Measurements from ENCODE around the gene SPG7.

Gene SPG7

DNA sequence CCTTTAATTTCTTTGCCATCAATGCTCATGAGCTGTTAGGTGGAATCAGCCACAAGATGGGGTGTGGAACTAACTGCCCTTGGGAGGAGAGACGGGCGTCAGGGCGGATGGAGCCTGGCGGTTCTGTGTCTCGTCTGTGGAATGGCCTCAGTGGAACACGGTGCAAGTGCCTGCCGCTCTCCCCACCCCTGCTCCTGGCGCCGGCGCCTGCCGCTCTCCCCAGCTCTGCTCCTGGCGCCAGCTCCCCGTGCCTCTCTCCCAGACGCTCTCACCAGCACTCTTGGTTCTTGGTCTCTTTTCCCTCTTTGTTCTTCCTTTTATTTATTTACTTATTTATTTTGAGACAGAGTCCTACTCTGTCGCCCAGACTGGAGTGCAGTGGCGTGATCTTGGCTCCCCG lies 39.1 kb downstream of the SPG7 start:
- DNase-seq (ENCODE audit: low read depth, low spot score), result no peak

DNA sequence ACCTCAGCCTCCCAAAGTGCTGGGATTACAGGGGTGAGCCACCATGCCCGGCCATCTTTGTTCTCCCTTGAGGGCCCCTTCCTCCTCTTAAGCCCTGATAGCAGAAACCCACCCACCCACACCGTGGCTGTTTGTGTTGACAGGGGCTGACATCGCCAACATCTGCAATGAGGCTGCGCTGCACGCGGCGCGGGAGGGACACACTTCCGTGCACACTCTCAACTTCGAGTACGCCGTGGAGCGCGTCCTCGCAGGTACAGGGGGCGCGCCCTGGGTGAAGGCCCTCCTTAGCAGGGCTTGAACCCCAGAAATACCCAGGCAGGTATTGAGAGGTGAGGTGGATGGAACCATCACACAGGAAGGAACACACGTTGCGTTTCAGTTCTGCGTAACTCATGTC lies 39.7 kb downstream of the SPG7 start:
- DNase-seq (ENCODE audit: low read depth, low spot score), result no peak

DNA sequence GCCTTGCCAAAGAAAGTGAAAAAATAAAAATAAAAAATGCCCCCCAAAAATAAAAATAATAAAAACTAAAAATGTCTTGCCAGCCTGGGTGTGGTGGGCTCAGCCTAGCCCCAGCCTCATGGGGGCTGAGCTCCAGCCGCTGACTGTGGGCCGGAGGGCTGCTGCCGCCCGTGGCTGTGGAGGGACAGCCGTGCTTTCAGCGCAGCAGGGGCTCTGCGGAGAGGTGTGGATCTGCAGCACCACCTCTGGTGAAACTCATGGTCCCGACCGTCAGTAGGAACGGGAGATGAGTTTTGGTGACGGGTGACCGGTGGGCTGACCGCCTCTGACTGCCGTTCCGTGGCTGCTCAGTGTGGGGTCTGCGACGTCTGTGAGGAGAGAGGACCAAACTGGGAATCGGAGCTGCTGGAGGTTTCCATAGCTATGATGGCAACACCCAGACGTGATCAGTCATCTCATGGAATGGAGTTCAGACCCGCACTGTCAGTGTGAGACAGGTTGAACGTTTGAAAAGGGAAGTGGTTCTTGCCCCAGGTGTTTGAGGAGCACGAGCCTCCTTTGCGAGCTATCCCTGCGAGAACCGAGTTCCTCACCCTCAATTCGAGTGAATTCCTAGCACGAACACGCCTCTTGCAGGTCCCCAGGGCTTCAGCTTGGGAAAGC lies 40.3 kb downstream of the SPG7 start:
- no peak for DNase-seq (ENCODE audit: low read depth, low spot score)

DNA sequence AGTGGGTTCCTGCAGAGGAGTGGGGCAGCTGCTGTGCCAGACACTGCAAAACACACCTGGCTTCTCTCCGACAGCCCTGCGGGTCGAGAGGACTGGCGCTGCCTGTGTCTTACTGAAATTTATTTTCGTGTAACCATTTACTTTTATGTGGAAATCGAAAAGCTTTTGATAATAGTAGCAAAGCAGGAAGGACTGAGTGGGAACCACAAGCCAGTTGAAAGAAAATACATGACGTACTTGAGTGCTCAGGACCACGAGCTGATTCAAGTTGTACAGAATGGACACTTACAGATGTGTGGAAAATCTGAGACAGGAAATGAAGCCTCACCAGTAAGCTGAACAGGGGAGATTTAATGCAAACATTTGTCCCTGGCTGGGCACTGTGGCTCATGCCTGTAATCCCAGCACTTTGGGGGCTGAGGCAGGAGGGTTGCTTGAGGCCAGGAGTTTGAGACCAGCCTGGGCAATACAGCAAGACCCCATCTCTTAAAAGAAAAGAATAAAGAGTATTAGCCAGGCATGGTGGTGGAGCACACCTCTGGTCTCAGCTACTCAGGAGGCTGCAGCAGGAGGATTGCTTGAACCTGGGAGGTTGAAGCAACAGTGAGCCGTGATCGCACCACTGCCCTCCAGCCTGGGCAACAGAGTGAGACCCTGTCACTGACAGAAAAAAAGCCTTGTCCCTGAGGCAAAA lies 41.0 kb downstream of the SPG7 start:
- DNase-seq (ENCODE audit: low read depth, low spot score), result no peak

DNA sequence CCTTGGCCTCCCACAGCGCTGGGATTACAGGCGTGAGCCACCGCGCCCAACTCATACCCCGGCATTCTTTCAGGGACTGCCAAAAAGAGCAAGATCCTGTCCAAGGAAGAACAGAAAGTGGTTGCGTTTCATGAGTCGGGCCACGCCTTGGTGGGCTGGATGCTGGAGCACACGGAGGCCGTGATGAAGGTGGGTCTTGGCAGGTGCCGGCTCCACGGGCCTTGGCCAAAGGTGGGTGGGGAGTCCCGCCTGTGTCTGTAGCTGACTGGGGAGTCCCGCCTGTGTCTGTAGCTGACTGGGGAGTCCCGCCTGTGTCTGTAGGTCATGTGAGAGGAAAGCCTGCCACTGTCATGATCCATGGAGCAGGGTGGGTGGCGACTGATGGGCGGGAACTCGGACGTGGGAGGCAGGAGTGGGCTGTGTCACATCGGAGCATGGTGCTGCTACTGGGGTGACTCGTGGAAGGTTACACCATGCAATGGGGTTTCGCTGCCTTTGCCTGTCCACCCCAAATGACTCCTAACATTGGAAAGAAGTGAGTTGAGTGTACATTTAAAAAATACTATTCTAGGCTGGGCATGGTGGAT lies 42.3 kb downstream of the SPG7 start:
- no peak for DNase-seq (ENCODE audit: low read depth, low spot score)

DNA sequence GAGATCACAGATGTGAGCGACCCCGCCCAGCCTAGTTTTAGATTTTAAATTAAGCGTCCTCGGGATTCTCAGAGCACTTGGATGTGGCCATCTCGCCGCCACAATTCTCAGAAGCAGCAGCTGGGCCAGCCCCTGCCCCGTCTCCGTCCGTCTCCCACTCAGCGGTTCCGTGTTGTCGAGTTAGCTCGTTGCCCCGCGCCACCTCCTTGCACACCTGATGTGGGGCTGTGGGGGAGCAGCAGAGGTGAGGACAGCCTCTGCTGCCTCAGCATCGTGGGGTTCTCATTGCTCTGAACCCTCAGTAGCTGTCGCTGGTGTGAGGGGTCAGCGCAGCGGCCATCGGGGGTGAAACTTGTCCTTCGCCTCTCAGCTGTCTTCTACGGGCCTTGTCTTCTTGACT lies 44.1 kb downstream of the SPG7 start:
- DNase-seq (ENCODE audit: low read depth, low spot score), result no peak

DNA sequence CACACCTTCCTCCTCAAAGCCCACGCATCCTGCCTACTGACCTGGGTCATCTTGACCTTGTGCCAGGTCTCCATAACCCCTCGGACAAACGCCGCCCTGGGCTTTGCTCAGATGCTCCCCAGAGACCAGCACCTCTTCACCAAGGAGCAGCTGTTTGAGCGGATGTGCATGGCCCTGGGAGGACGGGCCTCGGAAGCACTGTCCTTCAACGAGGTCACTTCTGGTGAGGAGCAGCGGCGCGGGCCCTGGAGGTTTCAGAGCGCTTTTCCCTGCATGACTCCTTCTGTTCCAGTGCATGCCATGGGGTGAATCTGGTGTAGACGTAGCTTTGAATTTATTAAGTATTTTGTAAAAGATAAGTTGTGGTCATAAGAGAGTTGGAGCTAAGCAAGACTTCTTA lies 44.7 kb downstream of the SPG7 start:
- no peak for DNase-seq (ENCODE audit: low read depth, low spot score)

DNA sequence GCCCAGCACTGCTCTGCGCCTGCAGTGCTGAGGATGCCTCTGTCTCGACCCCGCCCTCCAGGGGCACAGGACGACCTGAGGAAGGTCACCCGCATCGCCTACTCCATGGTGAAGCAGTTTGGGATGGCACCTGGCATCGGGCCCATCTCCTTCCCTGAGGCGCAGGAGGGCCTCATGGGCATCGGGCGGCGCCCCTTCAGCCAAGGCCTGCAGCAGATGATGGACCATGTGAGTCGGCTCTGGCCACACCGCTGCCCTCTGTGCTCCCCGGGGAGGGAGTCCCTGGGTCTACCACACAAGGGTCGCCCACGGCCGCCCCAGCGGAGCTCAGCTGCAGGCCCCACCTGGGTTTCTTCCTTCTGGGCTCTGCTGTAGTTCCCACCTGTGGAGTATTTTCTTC lies 45.5 kb downstream of the SPG7 start:
- DNase-seq (ENCODE audit: low read depth, low spot score), result no peak

DNA sequence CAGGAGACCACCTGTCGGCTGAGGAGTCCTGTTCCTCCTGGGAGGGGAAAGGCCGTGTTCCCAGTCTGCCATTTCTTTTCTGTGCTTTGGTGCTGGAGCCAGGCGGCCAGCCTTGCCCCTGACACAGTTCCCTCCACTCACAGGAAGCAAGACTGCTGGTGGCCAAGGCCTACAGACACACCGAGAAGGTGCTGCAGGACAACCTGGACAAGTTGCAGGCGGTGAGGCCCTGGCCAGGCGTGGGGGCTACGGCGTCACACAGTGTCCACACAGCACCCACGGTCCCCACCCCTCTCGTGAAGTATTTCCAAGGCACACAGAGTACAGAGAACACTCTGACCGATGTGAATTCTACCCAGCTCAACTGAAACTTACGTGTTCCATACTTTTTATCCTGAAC lies 46.1 kb downstream of the SPG7 start:
- no peak for DNase-seq (ENCODE audit: low read depth, low spot score)

DNA sequence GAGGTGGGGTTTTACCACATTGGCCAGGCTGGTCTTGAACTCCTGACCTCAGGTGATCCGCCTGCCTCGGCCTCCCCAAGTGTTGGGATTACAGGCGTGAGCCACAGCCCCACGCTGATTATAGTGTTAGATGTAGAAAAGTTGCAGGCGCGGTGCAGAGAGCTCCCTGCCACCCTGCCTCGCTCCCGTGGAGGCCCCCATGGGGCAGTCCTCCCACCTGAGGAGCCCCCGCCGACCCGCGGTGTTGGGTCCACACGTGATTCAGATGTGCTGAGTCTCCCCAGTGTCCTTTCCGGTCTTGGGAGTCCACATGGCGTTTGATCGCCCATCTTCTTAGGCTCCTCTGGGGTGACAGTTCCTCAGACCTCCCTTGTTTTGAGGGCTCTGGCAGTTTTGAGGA lies 47.1 kb downstream of the SPG7 start:
- no peak for DNase-seq (ENCODE audit: low read depth, low spot score)

DNA sequence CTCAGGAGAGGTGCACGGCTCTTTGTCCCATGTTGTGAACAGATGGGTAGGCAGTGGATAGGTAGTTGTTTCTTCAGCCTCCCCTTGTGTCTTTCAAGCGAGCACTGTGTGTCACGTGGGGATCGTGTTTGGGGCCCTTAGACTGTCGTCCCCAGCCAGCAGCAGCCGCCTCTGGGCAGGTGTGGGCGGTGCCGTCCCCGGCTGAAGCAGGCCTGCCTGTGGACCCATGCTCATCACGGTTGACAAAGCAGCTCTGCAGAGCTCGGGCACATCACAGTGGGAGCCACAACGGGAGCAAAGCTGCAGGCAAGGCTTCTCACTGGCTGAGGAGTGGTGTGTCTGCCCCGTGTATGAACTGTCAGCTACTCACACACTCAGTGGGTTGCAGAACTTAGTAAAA lies 47.6 kb downstream of the SPG7 start:
- DNase-seq (ENCODE audit: low read depth, low spot score), result no peak

DNA sequence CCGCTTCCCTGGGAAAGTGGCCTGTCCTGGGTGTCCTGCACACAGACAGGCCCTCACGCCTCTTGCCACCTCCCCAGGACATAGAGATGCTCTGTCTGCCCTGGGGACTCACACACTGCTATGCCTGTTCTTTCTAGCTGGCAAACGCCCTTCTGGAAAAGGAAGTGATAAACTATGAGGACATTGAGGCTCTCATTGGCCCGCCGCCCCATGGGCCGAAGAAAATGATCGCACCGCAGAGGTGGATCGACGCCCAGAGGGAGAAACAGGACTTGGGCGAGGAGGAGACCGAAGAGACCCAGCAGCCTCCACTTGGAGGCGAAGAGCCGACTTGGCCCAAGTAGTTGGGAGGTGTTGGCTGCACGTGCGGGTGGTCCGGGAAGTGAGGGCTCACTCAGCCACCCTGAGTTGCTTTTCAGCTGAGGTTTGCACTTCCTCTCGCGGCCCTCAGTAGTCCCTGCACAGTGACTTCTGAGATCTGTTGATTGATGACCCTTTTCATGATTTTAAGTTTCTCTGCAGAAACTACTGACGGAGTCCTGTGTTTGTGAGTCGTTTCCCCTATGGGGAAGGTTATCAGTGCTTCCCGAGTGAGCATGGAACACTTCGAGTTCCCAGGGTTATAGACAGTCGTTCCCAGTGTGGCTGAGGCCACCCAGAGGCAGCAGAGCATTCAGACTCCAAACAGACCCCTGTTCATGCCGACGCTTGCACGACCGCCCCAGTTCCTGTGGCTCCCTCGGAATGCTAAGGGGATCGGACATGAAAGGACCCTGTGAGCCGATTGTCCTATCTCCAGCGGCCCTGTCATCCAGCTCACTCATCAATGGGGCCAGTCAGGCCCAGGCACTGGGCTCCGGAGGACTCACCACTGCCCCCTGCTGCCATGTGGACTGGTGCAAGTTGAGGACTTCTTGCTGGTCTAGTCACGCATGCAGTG lies 48.8 kb downstream of the SPG7 start:
- DNase-seq (ENCODE audit: low read depth, low spot score), result peak; percentile 61

DNA sequence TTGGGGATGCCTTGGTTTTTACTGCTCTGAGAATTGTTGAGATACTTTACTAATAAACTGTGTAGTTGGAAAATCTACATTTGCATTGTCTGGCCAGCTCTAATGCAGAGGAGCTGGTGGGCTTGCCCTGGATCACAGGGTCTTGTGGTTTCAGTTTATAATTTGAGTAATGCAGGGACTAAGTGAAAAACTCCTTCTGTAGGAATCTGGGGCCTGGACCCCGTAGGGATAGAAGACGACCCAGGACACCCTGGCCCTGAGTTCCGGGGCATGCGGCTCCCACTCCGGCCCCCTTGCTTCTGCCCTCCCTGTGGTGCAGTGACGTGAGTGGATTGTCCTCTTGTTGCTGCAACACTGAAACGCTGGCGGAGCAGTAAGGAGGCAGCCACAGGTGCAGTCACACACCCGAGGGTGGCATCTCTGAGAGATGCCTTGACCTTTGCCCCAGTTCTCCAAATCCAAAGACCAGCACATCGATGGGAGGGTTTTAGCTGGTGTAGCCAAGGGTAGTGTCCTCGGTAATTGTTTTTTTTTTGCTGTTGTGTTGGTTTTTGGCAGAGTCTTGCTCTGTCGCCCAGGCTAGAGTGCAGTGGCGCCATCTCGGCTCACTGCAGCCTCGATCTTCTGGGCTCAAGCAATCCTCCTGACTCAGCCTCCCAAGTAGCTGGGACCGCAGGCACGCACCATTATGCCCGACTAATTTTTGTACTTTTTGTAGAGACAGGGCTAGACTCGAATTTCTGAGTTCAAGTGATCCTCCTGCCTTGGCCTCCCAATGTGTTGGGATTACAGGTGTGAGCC lies 49.7 kb downstream of the SPG7 start:
- no peak for DNase-seq (ENCODE audit: low read depth, low spot score)

DNA sequence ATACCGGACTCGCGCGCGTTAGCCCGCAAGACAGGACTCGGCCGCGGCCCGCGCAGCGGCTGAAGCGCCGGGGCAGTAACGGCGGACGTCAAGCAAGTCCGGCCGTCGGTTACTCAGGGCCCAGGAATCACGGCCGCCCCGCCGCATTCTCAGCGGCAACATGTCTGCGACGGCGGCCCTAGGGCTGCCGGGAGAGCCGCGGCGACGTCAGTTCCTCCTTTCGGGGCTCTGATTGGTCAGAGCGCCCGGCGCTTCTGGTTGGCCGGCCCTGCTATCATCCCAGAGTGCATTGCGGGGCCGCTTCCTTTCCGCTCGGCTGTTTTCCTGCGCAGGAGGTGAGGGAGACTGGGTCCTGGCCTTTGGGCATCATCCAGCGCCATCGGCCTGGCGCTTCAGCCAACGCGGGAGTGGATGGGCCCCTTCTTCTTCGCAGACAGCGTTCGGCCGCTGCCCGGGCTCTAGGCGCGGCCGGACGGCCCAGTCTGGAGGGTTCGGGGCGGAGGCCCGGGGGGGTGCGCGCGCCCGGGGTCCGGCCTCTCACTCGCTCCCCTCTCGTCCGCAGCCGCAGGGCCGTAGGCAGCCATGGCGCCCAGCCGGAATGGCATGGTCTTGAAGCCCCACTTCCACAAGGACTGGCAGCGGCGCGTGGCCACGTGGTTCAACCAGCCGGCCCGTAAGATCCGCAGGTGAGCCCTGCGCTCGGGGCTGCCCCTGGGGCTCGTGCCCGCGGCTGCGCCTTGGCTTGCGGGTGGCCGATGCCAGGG lies 52.4 kb downstream of the SPG7 start, which contains the start of gene RPL13:
RPL13 (plus strand) TSS at position 305 of the 764 bp plus-strand sequence; CDS start at position 583, 278 bp downstream.
- peak; percentile 75 for DNase-seq (ENCODE audit: low read depth, low spot score)

DNA sequence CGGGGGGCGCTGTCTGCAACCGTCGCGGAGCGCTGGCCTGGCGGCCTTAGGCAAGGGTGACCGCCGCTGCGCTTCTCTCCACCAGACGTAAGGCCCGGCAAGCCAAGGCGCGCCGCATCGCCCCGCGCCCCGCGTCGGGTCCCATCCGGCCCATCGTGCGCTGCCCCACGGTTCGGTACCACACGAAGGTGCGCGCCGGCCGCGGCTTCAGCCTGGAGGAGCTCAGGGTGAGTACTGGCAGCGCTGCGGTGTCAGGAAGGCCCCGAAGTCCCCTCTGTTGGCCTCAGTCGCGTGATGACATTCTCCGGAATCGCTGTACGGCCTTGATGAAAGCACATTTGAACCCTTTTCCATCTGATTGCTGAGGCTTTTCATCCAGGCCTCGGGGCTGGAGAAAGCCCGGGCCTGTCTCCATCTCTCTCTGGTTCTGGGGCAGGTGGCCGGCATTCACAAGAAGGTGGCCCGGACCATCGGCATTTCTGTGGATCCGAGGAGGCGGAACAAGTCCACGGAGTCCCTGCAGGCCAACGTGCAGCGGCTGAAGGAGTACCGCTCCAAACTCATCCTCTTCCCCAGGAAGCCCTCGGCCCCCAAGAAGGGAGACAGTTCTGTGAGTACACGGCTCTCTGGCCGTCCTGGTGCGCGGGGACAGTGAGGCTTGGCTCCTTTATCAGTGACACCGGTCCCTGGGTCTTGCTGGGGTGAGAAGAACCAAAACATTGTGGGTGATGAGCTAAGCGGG lies 53.1 kb downstream of the SPG7 start:
- no peak for DNase-seq (ENCODE audit: low read depth, low spot score)

DNA sequence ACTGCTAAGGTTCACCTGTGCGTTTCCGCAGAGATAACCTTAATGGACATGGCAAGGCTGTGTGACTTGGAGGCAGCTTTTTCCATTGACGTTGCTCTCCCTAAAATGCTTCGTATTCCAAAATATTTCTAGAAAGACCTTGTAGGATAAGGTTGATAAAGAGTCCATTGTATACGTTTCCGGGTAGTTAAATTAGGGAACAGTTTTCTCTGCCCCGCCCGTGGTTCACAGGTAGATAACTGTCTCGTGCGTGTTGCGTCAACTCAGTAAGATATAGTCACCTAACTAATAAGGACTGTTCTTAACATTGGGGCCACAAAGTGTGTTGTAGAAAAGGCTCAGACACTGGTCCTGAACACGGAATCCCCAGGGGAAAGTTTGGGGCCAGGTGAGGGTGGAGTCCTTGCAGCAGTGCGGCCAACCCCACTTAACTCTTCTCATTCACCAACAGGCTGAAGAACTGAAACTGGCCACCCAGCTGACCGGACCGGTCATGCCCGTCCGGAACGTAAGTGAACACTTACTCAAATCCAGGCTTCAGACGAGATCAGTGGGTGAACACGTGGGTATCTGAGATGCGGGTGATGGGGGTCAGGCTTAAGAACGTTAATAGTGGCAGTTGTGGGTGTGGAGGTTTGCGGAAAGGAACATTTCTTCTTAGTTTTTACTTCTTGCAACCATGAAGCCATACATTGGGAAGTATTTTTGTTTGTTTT lies 53.8 kb downstream of the SPG7 start:
- no peak for DNase-seq (ENCODE audit: low read depth, low spot score)

DNA sequence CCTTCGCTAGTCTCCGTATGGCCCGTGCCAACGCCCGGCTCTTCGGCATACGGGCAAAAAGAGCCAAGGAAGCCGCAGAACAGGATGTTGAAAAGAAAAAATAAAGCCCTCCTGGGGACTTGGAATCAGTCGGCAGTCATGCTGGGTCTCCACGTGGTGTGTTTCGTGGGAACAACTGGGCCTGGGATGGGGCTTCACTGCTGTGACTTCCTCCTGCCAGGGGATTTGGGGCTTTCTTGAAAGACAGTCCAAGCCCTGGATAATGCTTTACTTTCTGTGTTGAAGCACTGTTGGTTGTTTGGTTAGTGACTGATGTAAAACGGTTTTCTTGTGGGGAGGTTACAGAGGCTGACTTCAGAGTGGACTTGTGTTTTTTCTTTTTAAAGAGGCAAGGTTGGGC lies 54.7 kb downstream of the SPG7 start:
- DNase-seq (ENCODE audit: low read depth, low spot score), result no peak

DNA sequence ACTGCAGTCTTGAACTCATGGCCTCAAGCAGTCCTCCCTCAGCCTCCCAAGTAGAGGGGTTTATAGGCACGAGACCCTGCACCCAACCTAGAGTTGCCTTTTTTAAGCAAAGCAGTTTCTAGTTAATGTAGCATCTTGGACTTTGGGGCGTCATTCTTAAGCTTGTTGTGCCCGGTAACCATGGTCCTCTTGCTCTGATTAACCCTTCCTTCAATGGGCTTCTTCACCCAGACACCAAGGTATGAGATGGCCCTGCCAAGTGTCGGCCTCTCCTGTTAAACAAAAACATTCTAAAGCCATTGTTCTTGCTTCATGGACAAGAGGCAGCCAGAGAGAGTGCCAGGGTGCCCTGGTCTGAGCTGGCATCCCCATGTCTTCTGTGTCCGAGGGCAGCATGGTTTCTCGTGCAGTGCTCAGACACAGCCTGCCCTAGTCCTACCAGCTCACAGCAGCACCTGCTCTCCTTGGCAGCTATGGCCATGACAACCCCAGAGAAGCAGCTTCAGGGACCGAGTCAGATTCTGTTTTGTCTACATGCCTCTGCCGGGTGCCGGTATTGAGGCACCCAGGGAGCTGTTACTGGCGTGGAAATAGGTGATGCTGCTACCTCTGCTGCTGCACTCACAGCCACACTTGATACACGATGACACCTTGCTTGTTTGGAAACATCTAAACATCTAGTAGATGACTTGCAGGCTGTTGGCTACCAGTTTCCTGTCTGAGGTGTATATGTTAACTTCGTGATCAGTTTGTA lies 55.6 kb downstream of the SPG7 start:
- no peak for DNase-seq (ENCODE audit: low read depth, low spot score)
